Sigmoid colon (tissue), 7 donors: ENCODE data around the gene NFIC. TPM values are rescaled to one million over a fixed set of nuclear protein-coding genes. Genes with fewer than 3 reads are reported as not detected.

ENCODE experiments used
- DNase-seq: peaks from one replicate; pipeline ENCODE4 v3.0.0-alpha.2; 2019
- H3K27ac ChIP-seq, 4 donors: fragments of 200-600 bp; sonication (generic); one replicate each; pipeline ENCODE4 v1.5.1; 2016 to 2019; ENCODE audit warnings: mild to moderate bottlenecking in 1 of 4
- H3K27me3 ChIP-seq, 3 donors: fragments of 200-600 bp; sonication (generic); one replicate each; pipeline ENCODE4 v1.5.1; 2019; ENCODE audit warnings: mild to moderate bottlenecking in 1 of 3
- H3K36me3 ChIP-seq, 4 donors: fragments of 200-600 bp; sonication (generic); one replicate each; pipeline ENCODE4 v1.5.1; 2016 to 2019
- H3K4me1 ChIP-seq, 4 donors: fragments of 200-600 bp; sonication (generic); one replicate each; pipeline ENCODE4 v1.5.1; 2017 to 2019
- H3K4me3 ChIP-seq, 4 donors: fragments of 200-600 bp; sonication (generic); one replicate each; pipeline ENCODE4 v1.5.1; 2017 to 2019; ENCODE audit warnings: mild to moderate bottlenecking in 2 of 4, moderate library complexity in 1 of 4
- H3K9me3 ChIP-seq, 4 donors: fragments of 200-600 bp in 3 of 4; sonication (generic) in 3 of 4; one replicate each; pipeline versions ENCODE4 v1.5.1 to v1.6.1; 2013 to 2019
- CTCF ChIP-seq, 4 experiments: fragments of 450-650 bp in 3 of 4; fragments of 200-600 bp in 1 of 4; IDR thresholded peaks; one replicate each; pipeline ENCODE4 v1.5.1; 2016 to 2019; ENCODE audit warnings: antibody characterized with exemption in 4 of 4, mild to moderate bottlenecking in 3 of 4, moderate library complexity in 2 of 4
- EP300 ChIP-seq, 4 donors: sonication (generic); formaldehyde crosslinking; IDR thresholded peaks; one replicate each; pipeline ENCODE4 v1.6.1; 2017; ENCODE audit warnings: antibody characterized with exemption in 4 of 4
- POLR2A ChIP-seq, 2 donors: fragments of 450-650 bp; IDR thresholded peaks; one replicate each; pipeline ENCODE4 v1.6.1; 2016; ENCODE audit warnings: antibody characterized with exemption in 2 of 2, mild to moderate bottlenecking in 2 of 2, moderate library complexity in 2 of 2
- POLR2AphosphoS5 ChIP-seq, 4 donors: sonication (generic); formaldehyde crosslinking; IDR thresholded peaks; one replicate each; pipeline ENCODE4 v1.6.1; 2017; ENCODE audit warnings: antibody characterized with exemption in 4 of 4
- WGBS, 2 donors: extraction: QIAGEN DNeasy Blood & Tissue Kit; methylation state at CpG; one replicate each; pipeline ENCODE4 v1.1.7; 2013; 5-methylcytosine and 5-hydroxymethylcytosine counted together
- intact Hi-C: fragments of 100-400 bp; cut with DNase I; formaldehyde crosslinking; loops from one replicate; pipeline ENCODE4 v1.15.1; 2023
- polyA plus RNA-seq, 3 donors: library from polyadenylated mRNA; stranded (reverse); fragments of 200-250 nt; gene quantifications; one replicate each; pipeline ENCODE4 v1.2.3, GENCODE V29; 2013
- total RNA-seq, 4 donors: library from RNA; depleted of rRNA; stranded (reverse); fragments of >200 nt; gene quantifications; one replicate each; pipeline ENCODE4 v1.1.0, GENCODE V29; 2016
- donor health status: healthy with polysubstance abuse.
- donor health status: Bipolar disorder and iron deficiency.
- donor health status: healthy.

NFIC gene
- total and polyA plus RNA-seq, 7 donors: 9.0 to 114 (median 63.2) TPM

GRCh38 chr19:3356805-3357204, 9.6 kb upstream of the NFIC start:
- H3K27me3 ChIP-seq: no peaks in the 10 kb centered on the region
- no peak for TF ChIP-seq POLR2A (IDR thresholded peaks at IDR 0.05)
- no peak for TF ChIP-seq CTCF (IDR thresholded peaks at IDR 0.05)
- no peak for TF ChIP-seq EP300 (IDR thresholded peaks at IDR 0.05)
- TF ChIP-seq POLR2AphosphoS5 (IDR thresholded peaks at IDR 0.05): no peak
- intact Hi-C loops: no loop called here
- no peak overlapping the region for H3K4me3 ChIP-seq
- 93 to 94% methylated on average over 2 of the region's 2 CpGs for WGBS, 2 donors
- H3K27ac ChIP-seq: peak overlapping the region; percentile 90 to 100 (median 100)
- H3K9me3 ChIP-seq: no peaks in the 10 kb centered on the region
- no peaks in the 10 kb centered on the region for H3K36me3 ChIP-seq
- H3K4me1 ChIP-seq: peaks cover 0 to 29% (median 23%) of the 10 kb centered on the region in 4 donors
- DNase-seq: no peak

DNA sequence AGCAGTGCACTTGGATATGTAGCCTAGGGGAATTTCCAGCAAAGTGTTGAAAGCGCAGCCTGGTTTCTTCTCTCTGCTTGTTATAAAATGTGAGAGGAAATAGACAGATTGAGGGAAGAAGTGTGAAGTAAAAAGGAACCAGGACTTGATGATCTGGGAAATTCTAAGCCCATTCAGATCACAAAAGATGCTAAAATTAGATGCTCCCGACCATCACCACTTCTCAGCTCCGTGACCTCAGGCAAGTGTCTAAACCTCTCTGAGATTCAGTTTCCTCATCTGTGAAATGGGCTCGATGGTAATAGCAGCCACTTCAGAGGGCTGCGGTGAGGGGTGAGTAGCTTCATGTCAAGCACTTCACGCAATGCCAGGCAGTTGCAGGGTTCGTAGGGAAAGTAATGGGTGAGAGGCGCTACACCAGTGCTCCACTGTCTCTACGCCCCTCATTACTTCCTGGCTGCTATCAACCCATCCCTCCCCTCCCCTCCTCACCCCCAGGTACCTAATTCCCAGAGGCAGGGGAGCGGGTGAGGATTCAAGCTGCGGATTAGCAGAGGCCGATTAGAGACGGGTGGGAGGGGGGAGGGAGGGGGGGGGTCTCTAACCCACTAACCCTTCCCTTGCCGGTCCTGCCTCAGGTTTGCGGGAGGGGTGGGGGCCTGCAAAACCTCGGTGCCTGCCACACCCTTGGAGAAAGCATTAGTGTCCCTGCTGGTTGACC, 9.0 kb upstream of the NFIC start:
- no peak for DNase-seq
- Histone ChIP-seq H3K9me3 (no peaks in the 10 kb centered on the region), H3K27me3 (no peaks in the 10 kb centered on the region), H3K27ac (peak overlapping the region; percentile 90 to 100 (median 100)), H3K4me3 (peak overlapping the region in 1 of 4 donors; percentile 100), H3K36me3 (no peaks in the 10 kb centered on the region), H3K4me1 (peaks cover 0 to 35% (median 29%) of the 10 kb centered on the region in 4 donors)
- WGBS, 2 donors: 51 to 55% methylated on average over 16 of the region's 16 CpGs
- TF ChIP-seq POLR2A (IDR thresholded peaks at IDR 0.05): no peak
- TF ChIP-seq CTCF (IDR thresholded peaks at IDR 0.05): no peak
- TF ChIP-seq EP300 (IDR thresholded peaks at IDR 0.05): no peak
- intact Hi-C loops: no loop called here

GRCh38 chr19:3357992-3358688, 8.2 kb upstream of the NFIC start:
- no peak for TF ChIP-seq POLR2A (IDR thresholded peaks at IDR 0.05)
- TF ChIP-seq POLR2AphosphoS5 (IDR thresholded peaks at IDR 0.05): peak in 2 of 4 donors; percentile 2 to 43
- TF ChIP-seq EP300 (IDR thresholded peaks at IDR 0.05): no peak
- peak; percentile 81 for DNase-seq
- Histone ChIP-seq H3K27me3 (no peaks in the 10 kb centered on the region), H3K9me3 (no peaks in the 10 kb centered on the region), H3K4me3 (peak overlapping the region; percentile 63 to 100 (median 100)), H3K27ac (peak overlapping the region; percentile 90 to 100 (median 100)), H3K4me1 (peaks cover 0 to 38% (median 34%) of the 10 kb centered on the region in 4 donors), H3K36me3 (no peaks in the 10 kb centered on the region)
- intact Hi-C loops: loop anchor here (2.0 kb wide), 1 partner anchor 21 kb away; no protein-coding TSS in a partner anchor
- WGBS, 2 donors: 6 to 7% methylated on average over 38 of the region's 38 CpGs

DNA sequence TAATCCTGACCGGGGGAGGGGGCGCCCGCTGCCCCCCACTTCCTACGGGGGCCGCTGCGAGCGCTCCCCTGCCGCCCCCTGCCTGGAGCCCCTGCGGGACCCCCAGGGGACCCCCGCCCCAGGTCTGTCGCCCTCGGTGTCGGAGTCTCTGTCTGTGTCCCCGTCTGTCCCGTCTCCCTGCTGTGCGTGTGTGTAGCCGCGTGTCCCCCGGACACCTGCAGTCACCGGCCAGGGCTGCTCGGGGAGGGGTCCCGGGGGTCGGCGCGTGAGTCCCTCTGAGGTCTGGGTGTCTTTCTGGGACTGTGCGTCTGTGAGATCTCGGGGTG, 7.7 kb upstream of the NFIC start:
- H3K27me3 ChIP-seq: no peaks in the 10 kb centered on the region
- WGBS, 2 donors: 0 to 1% methylated on average over 27 of the region's 27 CpGs
- H3K36me3 ChIP-seq: no peaks in the 10 kb centered on the region
- H3K4me1 ChIP-seq: peaks cover 0 to 40% (median 37%) of the 10 kb centered on the region in 4 donors
- peak overlapping the region; percentile 63 to 100 (median 100) for H3K4me3 ChIP-seq
- peak overlapping the region; percentile 90 to 100 (median 100) for H3K27ac ChIP-seq
- no peak for DNase-seq
- no peak for TF ChIP-seq EP300 (IDR thresholded peaks at IDR 0.05)
- intact Hi-C loops: loop anchor here (2.0 kb wide), 1 partner anchor 22 kb away; no protein-coding TSS in a partner anchor
- no peaks in the 10 kb centered on the region for H3K9me3 ChIP-seq

GRCh38 chr19:3359015-3359918, 7.1 kb upstream of the NFIC start:
- Histone ChIP-seq H3K4me3 (peak overlapping the region; percentile 97 to 100 (median 100)), H3K27ac (peak overlapping the region; percentile 99 to 100 (median 100)), H3K4me1 (peaks cover 0 to 46% (median 41%) of the 10 kb centered on the region in 4 donors), H3K9me3 (no peaks in the 10 kb centered on the region), H3K27me3 (no peaks in the 10 kb centered on the region), H3K36me3 (no peaks in the 10 kb centered on the region)
- DNase-seq: peak; percentile 88
- TF ChIP-seq CTCF (IDR thresholded peaks at IDR 0.05): no peak
- TF ChIP-seq POLR2A (IDR thresholded peaks at IDR 0.05): peak; percentile 15 to 54
- TF ChIP-seq POLR2AphosphoS5 (IDR thresholded peaks at IDR 0.05): peak; percentile 64 to 89 (median 86)
- intact Hi-C loops: loop anchor here (2.0 kb wide), 1 partner anchor 22 kb away; no protein-coding TSS in a partner anchor
- WGBS, 2 donors: 1% methylated on average over 129 of the region's 129 CpGs
